AG04449 (cell line): Measurements from ENCODE around the gene COLEC12.

Experiments used
- CTCF ChIA-PET: fragments of 350-600 bp; formaldehyde crosslinking; extraction: SDS; loops from one replicate; lab custom pipeline; 2021; ENCODE audit warnings: antibody characterized with exemption; lab: Yijun Ruan, JAX
- POLR2A ChIA-PET: fragments of 400-600, 350-600 bp; formaldehyde crosslinking; extraction: SDS; loops from one replicate; lab custom pipeline; 2020; ENCODE audit warnings: antibody characterized with exemption, inconsistent platforms; lab: Yijun Ruan, JAX
- DNase-seq: peaks from one replicate; pipeline ENCODE4 v3.0.0-alpha.2; 2010; ENCODE audit warnings: low read depth, low spot score
- H3K4me3 ChIP-seq: 2 replicates; pipeline ENCODE4 v1.5.1; 2011; ENCODE audit warnings: low read depth, mild to moderate bottlenecking, control low read depth, low read length
- CTCF ChIP-seq: IDR thresholded peaks from one replicate; pipeline ENCODE4 v1.5.1; 2011; ENCODE audit warnings: mild to moderate bottlenecking, moderate library complexity, low read length, control low read depth, inconsistent platforms; ENCODE audit not compliant: insufficient read depth; ENCODE audit errors: missing control alignments

COLEC12 gene

GRCh38 chr18:453400-453799, 47.1 kb downstream of the COLEC12 start:
- no peak for TF ChIP-seq CTCF
- POLR2A ChIA-PET = no interaction called here
- no peak overlapping the region for H3K4me3 ChIP-seq
- no peak for DNase-seq
- CTCF ChIA-PET = no interaction called here

- CTCF ChIA-PET = no interaction called here
- no peak overlapping the region for H3K4me3 ChIP-seq
- POLR2A ChIA-PET = no interaction called here
- DNase-seq = no peak
- no peak for TF ChIP-seq CTCF
Observed at GRCh38 chr18:452816-453215, 47.7 kb downstream of the COLEC12 start.

GRCh38 chr18:449374-449773, 51.1 kb downstream of the COLEC12 start:
- H3K4me3 ChIP-seq = no peak overlapping the region
- no peak for TF ChIP-seq CTCF
- DNase-seq = no peak
- ChIA-PET CTCF (interaction anchor here (1.3 kb wide), 1 partner anchor 10 kb away, joined by 5 read pairs; no protein-coding TSS in a partner anchor), POLR2A (no interaction called here)

GRCh38 chr18:448116-448790, 52.2 kb downstream of the COLEC12 start:
- POLR2A ChIA-PET = no interaction called here
- CTCF ChIA-PET = no interaction called here

GRCh38 chr18:446941-447560, 53.5 kb downstream of the COLEC12 start:
- POLR2A ChIA-PET = no interaction called here
- TF ChIP-seq CTCF = no peak
- no peak overlapping the region for H3K4me3 ChIP-seq
- CTCF ChIA-PET = interaction anchor here (0.9 to 1.0 kb wide), 2 partner anchors 9 to 13 kb away, joined by 3 read pairs; no protein-coding TSS in a partner anchor
- DNase-seq = no peak

More at GRCh38 chr18:448116-448790, 52.2 kb downstream of the COLEC12 start:
- H3K4me3 ChIP-seq = no peak overlapping the region
- no peak for DNase-seq
- TF ChIP-seq CTCF = no peak

GRCh38 chr18:445055-445454, 55.4 kb downstream of the COLEC12 start:
- POLR2A ChIA-PET = no interaction called here
- CTCF ChIA-PET = no interaction called here

More at GRCh38 chr18:445055-445454, 55.4 kb downstream of the COLEC12 start:
- no peak for TF ChIP-seq CTCF
- DNase-seq = no peak
- H3K4me3 ChIP-seq = no peak overlapping the region
